HG03354 (cell line): Measurements from ENCODE around the gene PHACTR2.
"Not testable (repeated sequence)": the region's sequence is repeated elsewhere in the genome, so short reads cannot be mapped to it uniquely, and the experiment has no call there.

Source experiments
- ATAC-seq: cut with Tn5 transposase; IDR thresholded peaks from one replicate; pipeline ENCODE4 v1.9.1; 2021; ENCODE audit warnings: mild to moderate bottlenecking; ENCODE audit not compliant: unreplicated experiment, poor library complexity, severe bottlenecking

PHACTR2 gene

GRCh38 chr6:143677891-143678791, at the start of gene PHACTR2:
Gene PHACTR2 (plus strand): TSS chr6:143677965. CDS start chr6:143678164, 199 bp downstream.
- ATAC-seq: peak; percentile 57

GRCh38 chr6:143629104-143630080, 48.4 kb upstream of the PHACTR2 start:
- no peak for ATAC-seq

GRCh38 chr6:143631196-143631595, 46.6 kb upstream of the PHACTR2 start:
- not testable (repeated sequence) for ATAC-seq

- no peak for ATAC-seq
These were observed 44.9 kb upstream of the PHACTR2 start for GRCh38 chr6:143632894-143633293.

GRCh38 chr6:143634486-143634885, 43.3 kb upstream of the PHACTR2 start:
- ATAC-seq: no peak

GRCh38 chr6:143637691-143638090, 40.1 kb upstream of the PHACTR2 start:
- ATAC-seq: no peak

- no peak for ATAC-seq
These were observed 35.4 kb upstream of the PHACTR2 start for GRCh38 chr6:143642403-143642802.

- no peak for ATAC-seq
These were observed 30.6 kb upstream of the PHACTR2 start for GRCh38 chr6:143647191-143647590.

GRCh38 chr6:143647732-143648131, 30.0 kb upstream of the PHACTR2 start:
- no peak for ATAC-seq

GRCh38 chr6:143649319-143649718, 28.4 kb upstream of the PHACTR2 start:
- ATAC-seq: not testable (repeated sequence)

GRCh38 chr6:143651328-143651727, 26.4 kb upstream of the PHACTR2 start:
- ATAC-seq: not testable (repeated sequence)

- no peak for ATAC-seq
These were observed 24.9 kb upstream of the PHACTR2 start for GRCh38 chr6:143652841-143653331.

- ATAC-seq: no peak
These were observed 22.2 kb upstream of the PHACTR2 start for GRCh38 chr6:143655541-143655940.

GRCh38 chr6:143656026-143656425, 21.7 kb upstream of the PHACTR2 start:
- ATAC-seq: no peak

GRCh38 chr6:143657809-143658208, 20.0 kb upstream of the PHACTR2 start:
- ATAC-seq: no peak

- ATAC-seq: not testable (repeated sequence)
These were observed 17.6 kb upstream of the PHACTR2 start for GRCh38 chr6:143660170-143660569.

GRCh38 chr6:143664171-143664570, 13.6 kb upstream of the PHACTR2 start:
- no peak for ATAC-seq

- ATAC-seq: not testable (repeated sequence)
These were observed 11.8 kb upstream of the PHACTR2 start for GRCh38 chr6:143666007-143666406.

GRCh38 chr6:143669483-143669882, 8.3 kb upstream of the PHACTR2 start:
- not testable (repeated sequence) for ATAC-seq

GRCh38 chr6:143673669-143674068, 4.1 kb upstream of the PHACTR2 start:
- no peak for ATAC-seq
